Omental fat pad (tissue), 4 donors: ENCODE measurements around the gene SYCN. TPM values are rescaled to one million over a fixed set of nuclear protein-coding genes. Genes with fewer than 3 reads are reported as not detected.

Source experiments
- ATAC-seq: fragments of 150-250 bp; one replicate; pipeline ENCODE4 v1.9.1; 2016; ENCODE audit warnings: mild to moderate bottlenecking, moderate library complexity; ENCODE audit not compliant: low FRiP score
- DNase-seq: peaks from one replicate; pipeline ENCODE4 v3.0.0-alpha.2; 2019; ENCODE audit warnings: low spot score
- total RNA-seq, 4 donors: library from RNA; depleted of rRNA; stranded (reverse); fragments of >200 nt; gene quantifications; one replicate each; pipeline ENCODE4 v1.1.0, GENCODE V29; 2016
- TF ChIP-seq, protein P1 (sequence below), 3 donors: fragments of 450-650 bp; IDR thresholded peaks; one replicate each; pipeline ENCODE4 v1.5.1; 2016 to 2017; ENCODE audit warnings: antibody characterized with exemption in 3 of 3, mild to moderate bottlenecking in 3 of 3, moderate library complexity in 2 of 3

SYCN gene
- total RNA-seq, 4 donors from 2014 or later, result not detected

DNA sequence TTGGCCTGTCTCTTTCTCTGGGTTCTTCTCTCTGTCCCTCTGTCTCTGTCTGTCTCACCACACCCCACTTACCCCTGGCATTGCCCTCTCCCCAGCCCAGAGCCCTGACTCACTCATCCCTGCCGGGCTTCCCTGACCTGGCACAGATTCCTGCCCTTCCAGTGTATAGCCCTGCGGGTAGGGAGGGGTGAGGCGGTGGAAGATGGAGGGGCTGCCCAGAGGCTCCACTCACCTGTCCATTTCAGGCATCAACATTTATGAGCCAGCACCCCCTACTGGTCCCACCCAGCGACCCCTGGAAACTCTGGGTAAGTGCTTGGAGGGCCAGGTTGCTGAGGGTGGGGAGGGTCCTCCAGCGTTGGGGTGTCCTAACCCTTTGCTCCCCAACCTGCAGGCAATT lies 6.3 kb downstream of the SYCN start:
- peak; percentile 35 for ATAC-seq
- DNase-seq, result no peak
- TF ChIP-seq, protein P1, sequence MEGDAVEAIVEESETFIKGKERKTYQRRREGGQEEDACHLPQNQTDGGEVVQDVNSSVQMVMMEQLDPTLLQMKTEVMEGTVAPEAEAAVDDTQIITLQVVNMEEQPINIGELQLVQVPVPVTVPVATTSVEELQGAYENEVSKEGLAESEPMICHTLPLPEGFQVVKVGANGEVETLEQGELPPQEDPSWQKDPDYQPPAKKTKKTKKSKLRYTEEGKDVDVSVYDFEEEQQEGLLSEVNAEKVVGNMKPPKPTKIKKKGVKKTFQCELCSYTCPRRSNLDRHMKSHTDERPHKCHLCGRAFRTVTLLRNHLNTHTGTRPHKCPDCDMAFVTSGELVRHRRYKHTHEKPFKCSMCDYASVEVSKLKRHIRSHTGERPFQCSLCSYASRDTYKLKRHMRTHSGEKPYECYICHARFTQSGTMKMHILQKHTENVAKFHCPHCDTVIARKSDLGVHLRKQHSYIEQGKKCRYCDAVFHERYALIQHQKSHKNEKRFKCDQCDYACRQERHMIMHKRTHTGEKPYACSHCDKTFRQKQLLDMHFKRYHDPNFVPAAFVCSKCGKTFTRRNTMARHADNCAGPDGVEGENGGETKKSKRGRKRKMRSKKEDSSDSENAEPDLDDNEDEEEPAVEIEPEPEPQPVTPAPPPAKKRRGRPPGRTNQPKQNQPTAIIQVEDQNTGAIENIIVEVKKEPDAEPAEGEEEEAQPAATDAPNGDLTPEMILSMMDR (IDR thresholded peaks at IDR 0.05), result no peak

DNA sequence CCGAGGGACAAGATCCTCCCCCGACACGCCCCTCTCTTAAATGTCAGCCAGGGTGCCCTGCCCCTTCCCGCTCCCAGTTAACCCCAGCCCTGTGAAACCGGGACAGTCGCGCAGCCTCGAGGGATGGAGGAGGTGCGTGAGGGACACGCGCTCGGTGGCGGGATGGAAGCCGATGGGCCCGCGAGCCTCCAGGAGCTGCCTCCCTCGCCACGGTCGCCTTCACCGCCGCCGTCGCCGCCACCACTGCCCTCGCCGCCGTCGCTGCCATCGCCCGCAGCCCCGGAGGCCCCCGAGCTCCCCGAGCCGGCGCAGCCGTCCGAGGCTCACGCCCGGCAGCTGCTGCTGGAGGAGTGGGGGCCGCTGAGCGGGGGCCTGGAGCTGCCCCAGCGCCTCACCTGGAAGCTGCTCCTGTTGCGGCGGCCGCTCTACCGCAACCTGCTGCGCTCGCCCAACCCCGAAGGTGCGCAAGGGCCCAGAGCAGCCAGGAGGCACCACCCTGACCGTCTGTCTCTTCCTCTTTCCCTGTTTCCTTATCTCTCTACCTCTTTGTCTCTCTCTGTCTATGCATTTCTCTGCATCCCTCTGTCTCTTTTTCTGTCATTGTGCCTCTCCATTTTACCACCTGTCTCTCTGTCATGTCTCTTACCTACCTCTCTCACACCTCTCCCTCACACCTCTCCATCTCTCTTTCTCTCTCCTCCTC lies 7.1 kb downstream of the SYCN start, which contains the start of gene NCCRP1:
TSS of gene NCCRP1 (plus strand) at position 105 of the 703 bp plus-strand sequence. CDS start at position 124, 19 bp downstream.
- DNase-seq (no peak), ATAC-seq (no peak)
- TF ChIP-seq, protein P1 (IDR thresholded peaks at IDR 0.05), result no peak

DNA sequence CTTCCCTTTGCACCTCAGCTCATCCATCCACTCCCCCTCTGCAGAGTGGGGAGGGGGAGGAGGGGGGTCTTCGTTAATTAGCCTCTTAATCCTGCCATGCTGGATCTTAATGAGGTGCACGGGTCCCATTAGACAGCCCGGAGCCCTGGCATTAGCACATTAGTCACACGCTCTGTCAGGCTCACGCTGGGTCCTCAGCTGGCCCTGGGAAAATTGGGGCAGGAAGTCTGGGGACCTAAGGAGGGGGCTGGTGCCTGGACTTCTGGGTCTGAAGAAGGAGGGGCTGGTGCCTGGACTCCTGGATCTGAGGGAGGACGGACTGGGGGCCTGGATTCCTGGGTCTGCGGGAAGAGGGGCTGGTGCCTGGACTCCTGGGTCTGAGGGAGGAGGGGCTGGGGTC lies 7.7 kb downstream of the SYCN start:
- DNase-seq (no peak), ATAC-seq (no peak)
- TF ChIP-seq, protein P1 (IDR thresholded peaks at IDR 0.05), result no peak

DNA sequence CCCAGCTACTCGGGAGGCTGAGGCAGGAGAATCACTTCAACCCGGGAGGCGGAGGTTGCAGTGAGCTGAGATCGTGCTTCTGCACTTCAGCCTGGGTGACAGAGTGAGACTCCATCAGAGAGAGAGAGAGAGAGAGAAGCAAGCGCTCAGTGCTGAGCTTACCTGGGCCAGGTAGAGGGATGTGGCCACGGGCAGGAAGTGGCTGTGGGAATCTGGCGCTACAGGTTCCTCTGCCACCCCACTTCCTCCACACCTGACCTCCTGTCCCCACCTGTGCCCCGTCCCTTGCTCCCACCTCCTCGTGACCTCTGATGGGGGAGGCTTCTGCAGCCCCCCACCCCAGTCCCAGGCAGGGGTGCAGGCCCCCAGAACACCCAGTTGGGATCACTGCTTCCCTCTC lies 8.3 kb downstream of the SYCN start:
- TF ChIP-seq, protein P1 (IDR thresholded peaks at IDR 0.05), result no peak
- ATAC-seq, result no peak

DNA sequence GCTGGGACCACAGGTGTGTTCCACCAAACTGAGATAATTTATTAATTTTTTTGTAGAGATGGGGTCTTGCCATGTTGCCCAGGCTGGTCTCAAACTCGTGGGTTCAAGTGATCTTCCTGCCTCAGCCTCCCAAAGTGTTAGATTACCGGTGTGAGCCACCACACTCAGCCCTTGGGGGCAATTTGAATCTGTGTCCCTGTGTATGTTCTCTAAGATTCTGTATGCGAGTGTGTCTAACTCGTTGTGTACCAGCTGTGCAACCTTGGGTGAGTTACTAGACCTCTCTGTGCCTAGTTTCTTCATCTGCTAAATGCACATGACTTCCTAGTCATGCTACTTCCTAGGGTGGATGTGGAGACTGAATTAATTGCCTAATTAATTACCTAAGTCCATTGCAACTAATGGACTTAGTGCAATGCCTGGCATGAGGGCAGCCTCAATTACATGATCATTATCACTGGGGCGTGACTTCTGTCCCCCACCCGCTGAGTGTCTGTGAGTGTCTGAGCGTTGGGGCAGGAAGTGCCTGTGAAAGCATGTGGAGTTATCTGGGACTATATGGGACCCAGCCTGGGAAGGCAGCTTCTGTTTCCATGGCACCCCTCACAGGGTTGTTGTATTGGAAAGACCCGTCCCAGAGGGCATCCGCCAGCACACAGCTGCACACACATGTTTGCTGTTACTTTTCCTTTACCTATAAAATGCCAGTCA lies 9.1 kb downstream of the SYCN start:
- TF ChIP-seq, protein P1 (IDR thresholded peaks at IDR 0.05), result no peak

More for the DNA sequence above, 8.3 kb downstream of the SYCN start:
- DNase-seq, result no peak

DNA sequence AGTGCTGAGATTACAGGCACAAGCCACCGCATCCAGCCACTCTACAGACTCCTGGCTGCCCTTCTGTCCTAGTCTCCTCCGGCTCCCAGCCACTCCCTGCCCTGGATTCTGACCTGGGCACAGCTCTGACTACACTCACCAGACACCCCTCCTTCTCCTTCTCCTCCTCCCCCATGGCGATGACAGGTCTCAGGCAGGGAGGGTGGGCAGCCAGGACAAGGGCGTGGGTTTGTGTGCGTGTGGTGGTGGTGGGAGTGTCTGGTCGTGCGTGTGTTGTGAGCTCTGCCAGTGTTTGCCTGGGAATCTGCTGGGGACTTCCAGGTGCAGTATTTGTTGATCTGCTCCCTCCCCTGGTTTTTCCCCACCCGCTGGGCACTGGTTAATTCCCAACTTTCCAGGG lies 10.3 kb downstream of the SYCN start:
- TF ChIP-seq, protein P1 (IDR thresholded peaks at IDR 0.05), result no peak
- no peak for DNase-seq
- peak; percentile 79 for ATAC-seq

More for the DNA sequence above, 9.1 kb downstream of the SYCN start:
- ATAC-seq (no peak), DNase-seq (no peak)
